Measurements from ENCODE around the gene CCDC174.

CCDC174 gene

GRCh38 chr3:14657579-14657978 lies 6.0 kb downstream of the CCDC174 start:
- DNase-seq, result no peak

GRCh38 chr3:14658978-14659377 lies 7.4 kb downstream of the CCDC174 start:
- no peak for DNase-seq

- no peak for DNase-seq
Observed at GRCh38 chr3:14660942-14661341, 9.4 kb downstream of the CCDC174 start.

- no peak for DNase-seq
Observed at GRCh38 chr3:14663396-14664135, 12.0 kb downstream of the CCDC174 start.

GRCh38 chr3:14664170-14664569 lies 12.6 kb downstream of the CCDC174 start:
- DNase-seq, result no peak

GRCh38 chr3:14672588-14672987 lies 21.0 kb downstream of the CCDC174 start:
- DNase-seq, result no peak

- DNase-seq, result no peak
Observed at GRCh38 chr3:14674841-14675240, 23.3 kb downstream of the CCDC174 start, which contains the start of gene C3orf20. TSS of gene C3orf20 (plus strand) at chr3:14675141. CDS start at chr3:14682714, 7,573 bp downstream.

GRCh38 chr3:14676881-14677280 lies 25.3 kb downstream of the CCDC174 start:
- DNase-seq, result no peak

GRCh38 chr3:14678015-14678503 lies 26.5 kb downstream of the CCDC174 start:
- no peak for DNase-seq

- DNase-seq, result no peak
Observed at GRCh38 chr3:14680115-14680514, 28.6 kb downstream of the CCDC174 start.

GRCh38 chr3:14680716-14681115 lies 29.2 kb downstream of the CCDC174 start:
- no peak for DNase-seq

GRCh38 chr3:14684447-14684846 lies 32.9 kb downstream of the CCDC174 start:
- DNase-seq, result no peak

- no peak for DNase-seq
Observed at GRCh38 chr3:14685179-14685578, 33.6 kb downstream of the CCDC174 start.

GRCh38 chr3:14687360-14687759 lies 35.8 kb downstream of the CCDC174 start:
- no peak for DNase-seq

- DNase-seq, result no peak
Observed at GRCh38 chr3:14688525-14688924, 37.0 kb downstream of the CCDC174 start.

GRCh38 chr3:14689247-14689980 lies 37.9 kb downstream of the CCDC174 start:
- no peak for DNase-seq

GRCh38 chr3:14691239-14691638 lies 39.7 kb downstream of the CCDC174 start:
- no peak for DNase-seq

- DNase-seq, result no peak
Observed at GRCh38 chr3:14691719-14692118, 40.2 kb downstream of the CCDC174 start.

- DNase-seq, result no peak
Observed at GRCh38 chr3:14698601-14699244, 47.2 kb downstream of the CCDC174 start.

GRCh38 chr3:14699643-14700042 lies 48.1 kb downstream of the CCDC174 start:
- no peak for DNase-seq

GRCh38 chr3:14700891-14701290 lies 49.3 kb downstream of the CCDC174 start:
- DNase-seq, result no peak

- no peak for DNase-seq
Observed at GRCh38 chr3:14701676-14702075, 50.1 kb downstream of the CCDC174 start.

- DNase-seq, result no peak
Observed at GRCh38 chr3:14703128-14703750, 51.7 kb downstream of the CCDC174 start.
